ENCODE results near the gene RUNX1.

RUNX1 gene

GRCh38 chr21:34762786-34763185 lies 286.3 kb downstream of the RUNX1 start:
- no peak overlapping the region for H3K4me3 Mint-ChIP-seq
- no peaks in the 10 kb centered on the region for H3K4me1 Mint-ChIP-seq (ENCODE audit: low read depth)
- intact Hi-C loops (cut with micrococcal nuclease) = no loop called here
- peaks cover under 1% of the 10 kb centered on the region for H3K27me3 Mint-ChIP-seq
- peaks cover 16% of the 10 kb centered on the region for H3K9me3 Mint-ChIP-seq
- H3K36me3 Mint-ChIP-seq (ENCODE audit: low read depth) = no peaks in the 10 kb centered on the region
- no peak overlapping the region for H3K27ac Mint-ChIP-seq

GRCh38 chr21:34761758-34762330 lies 287.3 kb downstream of the RUNX1 start:
- Mint-ChIP-seq H3K4me3 (no peak overlapping the region), H3K27ac (no peak overlapping the region), H3K36me3 (ENCODE audit: low read depth) (no peaks in the 10 kb centered on the region), H3K9me3 (peaks cover 16% of the 10 kb centered on the region), H3K27me3 (no peaks in the 10 kb centered on the region), H3K4me1 (ENCODE audit: low read depth) (no peaks in the 10 kb centered on the region)
- intact Hi-C loops (cut with micrococcal nuclease) = no loop called here

DNA sequence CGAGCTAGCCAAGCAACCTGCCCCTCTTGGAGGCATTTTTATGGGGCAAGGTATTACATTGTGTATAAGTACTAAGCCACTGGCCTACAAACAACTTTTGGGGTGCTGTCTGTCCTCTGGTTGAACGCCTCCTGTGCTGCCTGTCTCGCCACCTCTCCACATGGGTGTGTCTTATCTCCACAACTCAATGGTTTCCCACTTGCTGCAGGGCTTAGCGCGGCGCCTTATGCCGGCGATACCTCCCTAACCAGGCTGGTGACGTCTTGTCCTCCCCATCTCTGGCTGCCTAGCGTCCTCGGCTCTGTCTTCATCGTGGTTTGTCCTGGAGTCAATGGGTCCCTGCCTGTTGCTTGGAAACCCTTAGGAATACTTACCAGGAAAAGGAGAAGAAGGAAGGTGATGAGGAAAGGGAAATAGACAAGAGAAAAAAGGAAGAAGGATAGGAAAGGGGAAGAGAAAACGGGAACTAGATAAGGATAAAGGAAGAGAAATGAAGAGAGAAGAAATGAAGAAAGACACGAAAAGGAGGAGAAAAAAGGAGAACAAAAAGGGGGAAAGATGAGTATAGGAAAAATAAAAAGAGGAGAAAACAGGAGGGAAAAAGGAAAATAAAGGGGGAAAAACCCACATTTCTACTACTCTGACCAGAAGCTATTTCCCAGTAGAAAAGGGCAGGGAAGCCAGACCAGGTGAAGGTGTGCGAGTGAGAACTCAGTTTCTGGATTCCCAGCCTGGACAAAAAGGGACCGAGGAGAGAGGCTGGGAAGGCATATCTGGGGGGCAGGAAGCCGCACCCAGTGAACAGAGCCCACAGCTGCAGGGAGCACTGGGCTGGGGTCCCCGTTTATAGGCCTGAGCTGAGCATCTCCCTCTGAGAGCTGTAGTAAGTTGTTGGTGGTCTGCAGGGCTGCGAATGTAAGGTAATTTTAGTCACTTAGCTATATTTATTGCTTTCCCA lies 294.1 kb downstream of the RUNX1 start:
- Mint-ChIP-seq H3K9me3 (peaks cover 10% of the 10 kb centered on the region), H3K4me1 (ENCODE audit: low read depth) (peaks cover 6% of the 10 kb centered on the region), H3K27me3 (peaks cover 15% of the 10 kb centered on the region), H3K27ac (peak overlapping the region; percentile 1), H3K36me3 (ENCODE audit: low read depth) (no peaks in the 10 kb centered on the region), H3K4me3 (no peak overlapping the region)
- intact Hi-C loops (cut with micrococcal nuclease) = no loop called here

DNA sequence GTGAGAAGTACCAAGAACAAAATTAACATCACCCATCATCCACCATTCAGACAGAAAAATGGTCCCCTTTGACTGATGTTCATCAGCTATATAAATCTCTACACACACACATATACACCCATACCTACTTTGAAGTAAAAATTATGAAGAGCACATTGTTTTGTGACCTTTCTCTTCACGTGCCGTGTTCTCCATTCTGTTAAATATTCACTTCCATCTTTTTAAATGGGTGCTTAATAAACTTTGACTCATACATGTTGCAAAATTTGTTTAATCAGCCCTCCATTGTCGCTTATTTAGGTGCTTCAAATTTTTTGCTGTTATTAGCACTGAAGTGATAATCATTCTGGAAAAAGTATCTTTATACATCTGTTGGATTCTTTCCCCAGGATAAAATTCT lies 300.2 kb downstream of the RUNX1 start:
- H3K36me3 Mint-ChIP-seq (ENCODE audit: low read depth) = no peaks in the 10 kb centered on the region
- H3K27me3 Mint-ChIP-seq = peaks cover 22% of the 10 kb centered on the region
- intact Hi-C loops (cut with micrococcal nuclease) = loop anchor here (5.0 to 10.0 kb wide), 4 partner anchors 133 to 1278 kb away; no protein-coding TSS in a partner anchor
- H3K27ac Mint-ChIP-seq = no peak overlapping the region
- H3K4me1 Mint-ChIP-seq (ENCODE audit: low read depth) = no peaks in the 10 kb centered on the region
- H3K4me3 Mint-ChIP-seq = no peak overlapping the region
- H3K9me3 Mint-ChIP-seq = no peaks in the 10 kb centered on the region

GRCh38 chr21:34745557-34746255 lies 303.4 kb downstream of the RUNX1 start:
- H3K36me3 Mint-ChIP-seq (ENCODE audit: low read depth) = no peaks in the 10 kb centered on the region
- H3K27ac Mint-ChIP-seq = no peak overlapping the region
- intact Hi-C loops (cut with micrococcal nuclease) = loop anchor here (1.0 to 10.0 kb wide), 5 partner anchors 137 to 1282 kb away; no protein-coding TSS in a partner anchor
- no peaks in the 10 kb centered on the region for H3K9me3 Mint-ChIP-seq
- peaks cover 26% of the 10 kb centered on the region for H3K27me3 Mint-ChIP-seq
- no peaks in the 10 kb centered on the region for H3K4me1 Mint-ChIP-seq (ENCODE audit: low read depth)
- H3K4me3 Mint-ChIP-seq = peak overlapping the region; percentile 57

- Mint-ChIP-seq H3K36me3 (ENCODE audit: low read depth) (no peaks in the 10 kb centered on the region), H3K4me1 (ENCODE audit: low read depth) (no peaks in the 10 kb centered on the region)
Measured at GRCh38 chr21:34744801-34745200, 304.3 kb downstream of the RUNX1 start.

GRCh38 chr21:34743831-34744230 lies 305.3 kb downstream of the RUNX1 start:
- Mint-ChIP-seq H3K36me3 (ENCODE audit: low read depth) (no peaks in the 10 kb centered on the region), H3K27me3 (peaks cover 34% of the 10 kb centered on the region), H3K27ac (no peak overlapping the region), H3K9me3 (no peaks in the 10 kb centered on the region), H3K4me3 (no peak overlapping the region), H3K4me1 (ENCODE audit: low read depth) (no peaks in the 10 kb centered on the region)
- intact Hi-C loops (cut with micrococcal nuclease) = loop anchor here (10.0 kb wide), 1 partner anchor 311 kb away; no protein-coding TSS in a partner anchor

More at GRCh38 chr21:34744801-34745200, 304.3 kb downstream of the RUNX1 start:
- peaks cover 31% of the 10 kb centered on the region for H3K27me3 Mint-ChIP-seq
- intact Hi-C loops (cut with micrococcal nuclease) = loop anchor here (1.0 to 10.0 kb wide), 5 partner anchors 138 to 1282 kb away; no protein-coding TSS in a partner anchor
- no peaks in the 10 kb centered on the region for H3K9me3 Mint-ChIP-seq
- H3K27ac Mint-ChIP-seq = no peak overlapping the region
- no peak overlapping the region for H3K4me3 Mint-ChIP-seq

DNA sequence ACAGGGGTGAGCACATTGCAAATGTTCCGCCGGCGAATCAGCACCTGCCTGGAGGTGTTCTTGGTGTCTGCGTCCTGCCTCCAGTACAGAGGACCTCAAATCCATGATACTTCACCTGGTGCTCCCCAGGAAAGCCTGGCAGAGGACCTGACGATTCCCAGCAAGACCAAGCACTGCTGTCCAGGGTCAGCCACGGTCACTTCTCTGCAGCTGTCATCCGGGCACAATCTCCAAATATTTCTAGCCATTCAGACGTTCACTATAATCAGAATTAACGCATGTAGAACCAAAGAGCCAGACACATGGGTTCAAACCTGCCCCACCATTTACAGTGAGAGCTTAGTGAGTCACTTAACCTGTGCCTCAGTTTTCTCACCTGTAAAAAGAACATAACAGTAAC lies 305.8 kb downstream of the RUNX1 start:
- Mint-ChIP-seq H3K9me3 (no peaks in the 10 kb centered on the region), H3K27ac (no peak overlapping the region), H3K36me3 (ENCODE audit: low read depth) (no peaks in the 10 kb centered on the region), H3K4me3 (no peak overlapping the region), H3K27me3 (peaks cover 38% of the 10 kb centered on the region), H3K4me1 (ENCODE audit: low read depth) (peaks cover 2% of the 10 kb centered on the region)
- intact Hi-C loops (cut with micrococcal nuclease) = loop anchor here (10.0 kb wide), 1 partner anchor 312 kb away; no protein-coding TSS in a partner anchor

DNA sequence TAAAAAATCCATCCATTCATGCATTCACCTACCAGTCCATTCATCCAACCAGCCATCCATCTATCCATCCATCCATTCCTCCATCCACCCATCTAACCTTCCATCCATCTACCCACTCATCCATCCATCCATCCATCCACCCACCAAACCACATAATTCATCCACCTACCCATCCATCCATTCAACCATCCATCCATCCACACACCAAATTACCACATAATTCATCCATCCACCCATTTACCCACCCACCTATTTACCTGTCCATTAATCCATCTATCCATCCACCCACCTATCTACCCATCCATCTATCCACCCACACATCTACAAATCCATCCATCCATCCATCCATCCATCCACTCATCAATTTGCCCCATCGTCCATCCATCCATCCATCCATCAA lies 308.9 kb downstream of the RUNX1 start:
- H3K36me3 Mint-ChIP-seq (ENCODE audit: low read depth) = no peaks in the 10 kb centered on the region
- H3K9me3 Mint-ChIP-seq = no peaks in the 10 kb centered on the region
- H3K27me3 Mint-ChIP-seq = peaks cover 38% of the 10 kb centered on the region
- no peak overlapping the region for H3K27ac Mint-ChIP-seq
- H3K4me1 Mint-ChIP-seq (ENCODE audit: low read depth) = peaks cover 7% of the 10 kb centered on the region
- no peak overlapping the region for H3K4me3 Mint-ChIP-seq
- intact Hi-C loops (cut with micrococcal nuclease) = loop anchor here (10.0 kb wide), 1 partner anchor 315 kb away; no protein-coding TSS in a partner anchor
